ENCODE data around the gene ADRA2C. TPM values are rescaled to one million over a fixed set of nuclear protein-coding genes. Genes with fewer than 3 reads are reported as not detected.

ADRA2C gene
- total RNA-seq, 4 donors from 2014 or later, result 3.2 to 13.3 (median 10.0) TPM

DNA sequence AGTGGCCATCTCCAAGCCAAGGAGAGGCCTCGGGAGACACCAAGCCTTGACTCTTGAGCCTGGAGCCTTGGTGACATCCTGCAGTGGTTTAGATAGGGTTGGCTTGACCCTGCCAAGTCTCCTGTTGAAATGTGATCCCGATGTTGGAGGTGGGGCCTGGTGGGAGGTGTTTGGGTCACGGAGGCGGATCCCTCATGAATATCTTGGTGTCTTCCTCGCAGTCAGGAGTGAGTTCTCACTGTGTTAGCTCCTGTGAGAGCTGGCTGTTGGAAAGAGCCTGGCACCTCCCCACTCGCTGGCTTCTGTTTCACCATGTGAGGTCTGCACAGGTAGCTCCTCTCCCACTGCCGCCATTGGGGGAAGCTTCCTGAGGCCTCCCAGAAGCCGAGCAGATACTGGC, 38.8 kb downstream of the ADRA2C start:
- TF ChIP-seq, protein P1, sequence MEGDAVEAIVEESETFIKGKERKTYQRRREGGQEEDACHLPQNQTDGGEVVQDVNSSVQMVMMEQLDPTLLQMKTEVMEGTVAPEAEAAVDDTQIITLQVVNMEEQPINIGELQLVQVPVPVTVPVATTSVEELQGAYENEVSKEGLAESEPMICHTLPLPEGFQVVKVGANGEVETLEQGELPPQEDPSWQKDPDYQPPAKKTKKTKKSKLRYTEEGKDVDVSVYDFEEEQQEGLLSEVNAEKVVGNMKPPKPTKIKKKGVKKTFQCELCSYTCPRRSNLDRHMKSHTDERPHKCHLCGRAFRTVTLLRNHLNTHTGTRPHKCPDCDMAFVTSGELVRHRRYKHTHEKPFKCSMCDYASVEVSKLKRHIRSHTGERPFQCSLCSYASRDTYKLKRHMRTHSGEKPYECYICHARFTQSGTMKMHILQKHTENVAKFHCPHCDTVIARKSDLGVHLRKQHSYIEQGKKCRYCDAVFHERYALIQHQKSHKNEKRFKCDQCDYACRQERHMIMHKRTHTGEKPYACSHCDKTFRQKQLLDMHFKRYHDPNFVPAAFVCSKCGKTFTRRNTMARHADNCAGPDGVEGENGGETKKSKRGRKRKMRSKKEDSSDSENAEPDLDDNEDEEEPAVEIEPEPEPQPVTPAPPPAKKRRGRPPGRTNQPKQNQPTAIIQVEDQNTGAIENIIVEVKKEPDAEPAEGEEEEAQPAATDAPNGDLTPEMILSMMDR (IDR thresholded peaks at IDR 0.05), result no peak
- DNase-seq (ENCODE audit: low spot score), result no peak
- ATAC-seq (ENCODE audit: low FRiP score), result no peak

GRCh38 chr4:3805731-3806130, 39.5 kb downstream of the ADRA2C start:
- no peak for ATAC-seq (ENCODE audit: low FRiP score)
- DNase-seq (ENCODE audit: low spot score), result no peak
- TF ChIP-seq, protein P1 (IDR thresholded peaks at IDR 0.05), result no peak

GRCh38 chr4:3807311-3807710, 41.1 kb downstream of the ADRA2C start:
- no peak for ATAC-seq (ENCODE audit: low FRiP score)
- DNase-seq (ENCODE audit: low spot score), result no peak
- TF ChIP-seq, protein P1 (IDR thresholded peaks at IDR 0.05), result no peak

- ATAC-seq (ENCODE audit: low FRiP score), result no peak
- no peak for DNase-seq (ENCODE audit: low spot score)
- TF ChIP-seq, protein P1 (IDR thresholded peaks at IDR 0.05), result no peak
These were observed 41.8 kb downstream of the ADRA2C start for GRCh38 chr4:3807822-3808496.

- DNase-seq (ENCODE audit: low spot score), result no peak
- TF ChIP-seq, protein P1 (IDR thresholded peaks at IDR 0.05), result no peak
- ATAC-seq (ENCODE audit: low FRiP score), result no peak
These were observed 42.4 kb downstream of the ADRA2C start for GRCh38 chr4:3808597-3808996.

DNA sequence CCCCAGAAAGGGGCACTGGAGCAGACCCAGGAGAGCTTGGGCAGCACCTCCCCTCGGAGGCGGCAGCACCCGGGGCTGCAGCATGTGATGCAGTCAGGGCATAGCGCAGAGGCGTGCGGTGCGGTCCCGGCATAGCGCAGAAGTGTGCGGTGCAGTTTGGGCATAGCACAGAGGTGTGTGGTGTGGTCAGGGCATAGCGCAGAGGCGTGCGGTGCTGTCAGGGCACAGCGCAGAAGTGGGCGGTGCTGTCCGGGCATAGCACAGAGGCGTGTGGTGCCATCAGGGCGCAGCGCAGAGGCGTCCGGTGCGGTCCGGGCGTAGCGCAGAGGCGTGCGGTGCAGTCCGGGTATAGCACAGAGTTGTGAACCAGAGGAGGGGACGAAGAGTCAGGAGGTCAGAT, 42.8 kb downstream of the ADRA2C start:
- DNase-seq (ENCODE audit: low spot score) (no peak), ATAC-seq (ENCODE audit: low FRiP score) (no peak)
- TF ChIP-seq, protein P1 (IDR thresholded peaks at IDR 0.05), result no peak

DNA sequence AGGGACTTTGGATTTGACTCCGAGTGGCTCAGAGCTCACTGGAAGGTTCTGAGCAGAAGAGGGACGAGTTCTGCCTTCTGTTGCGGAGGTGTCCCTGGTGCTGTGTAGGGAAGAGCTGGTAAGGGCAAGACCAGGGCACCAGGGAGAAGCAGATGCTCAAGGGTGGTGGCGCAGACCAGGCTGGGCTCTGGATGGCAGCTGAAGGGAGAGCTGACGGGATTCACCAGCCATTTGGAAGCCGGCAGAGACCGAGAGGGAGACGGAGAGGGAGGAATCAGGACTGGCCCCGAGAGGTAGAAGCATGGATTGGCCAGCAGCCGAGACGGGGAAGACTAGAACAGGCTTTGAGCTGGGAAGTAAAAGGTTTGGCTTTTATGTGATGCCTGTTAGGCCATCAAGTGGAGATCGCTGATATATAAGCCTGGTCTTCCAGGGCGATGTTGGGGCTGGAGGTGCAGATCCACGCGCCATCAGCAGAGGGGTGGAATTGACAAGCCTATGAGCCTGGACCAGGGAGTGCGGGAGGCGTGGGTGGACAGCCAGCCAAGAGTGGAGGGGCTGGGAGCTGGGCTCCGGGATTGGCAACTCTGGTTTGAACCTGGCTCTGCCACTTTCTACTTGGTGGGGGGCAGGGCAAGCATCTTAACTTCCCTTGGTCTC, 43.4 kb downstream of the ADRA2C start:
- ATAC-seq (ENCODE audit: low FRiP score), result no peak
- DNase-seq (ENCODE audit: low spot score), result no peak
- TF ChIP-seq, protein P1 (IDR thresholded peaks at IDR 0.05), result no peak

All from omental fat pad (tissue), 4 donors.